Naive thymus-derived CD4-positive, alpha-beta T cell (primary cell): ENCODE measurements around the gene TRAP1. TPM values are rescaled to one million over a fixed set of nuclear protein-coding genes. Genes with fewer than 3 reads are reported as not detected.

Experiments used
- ATAC-seq: fragments of 150-1000 bp; cut with Tn5 transposase; 2 replicates; pipeline ENCODE4 v1.10.0; 2021; ENCODE audit warnings: mild to moderate bottlenecking, moderate library complexity
- CTCF ChIA-PET: fragments of 350-600 bp; sonication (Branson Sonifier 250); formaldehyde crosslinking; loops from one replicate; lab custom pipeline; 2021; ENCODE audit warnings: antibody characterized with exemption; lab: Charles Lee
- POLR2A ChIA-PET: fragments of 350-600 bp; sonication (Branson Sonifier 250); formaldehyde crosslinking; loops from one replicate; lab custom pipeline; 2021; ENCODE audit warnings: antibody characterized with exemption, inconsistent platforms; lab: Charles Lee
- DNase-seq, 9 donors: peaks; one replicate each; pipeline versions ENCODE4 v3.0.0 to v3.0.0-alpha.2; 2020 to 2022; ENCODE audit warnings: mixed read lengths in 1 of 9
- H3K27ac ChIP-seq: one replicate; pipeline ENCODE4 v1.7.0; 2013; ENCODE audit warnings: mild to moderate bottlenecking, low read depth, low read length, moderate library complexity
- H3K27me3 ChIP-seq, 2 donors: one replicate each; pipeline ENCODE4 v1.7.0; 2013; ENCODE audit warnings: low read length in 2 of 2, mild to moderate bottlenecking in 2 of 2, moderate library complexity in 2 of 2; ENCODE audit not compliant: control insufficient read depth in 2 of 2, insufficient read depth in 2 of 2
- H3K36me3 ChIP-seq, 3 experiments: 1 replicate in 2 of 3; 2 replicates in 1 of 3; pipeline ENCODE4 v1.7.0; 2013; ENCODE audit warnings: low read length in 3 of 3, mild to moderate bottlenecking in 3 of 3, moderate library complexity in 1 of 3; ENCODE audit not compliant: insufficient read depth in 3 of 3, control insufficient read depth in 2 of 3
- H3K4me1 ChIP-seq, 2 donors: one replicate each; pipeline ENCODE4 v1.7.0; 2013; ENCODE audit warnings: low read length in 2 of 2, mild to moderate bottlenecking in 2 of 2, moderate library complexity in 1 of 2; ENCODE audit not compliant: control insufficient read depth in 2 of 2, insufficient read depth in 2 of 2
- H3K4me3 ChIP-seq: 2 replicates; pipeline ENCODE4 v1.7.0; 2013; ENCODE audit warnings: mild to moderate bottlenecking, low read length
- H3K9me3 ChIP-seq, 3 experiments: 1 replicate in 2 of 3; 2 replicates in 1 of 3; pipeline ENCODE4 v1.7.0; 2013; ENCODE audit warnings: low read length in 3 of 3; ENCODE audit not compliant: control insufficient read depth in 2 of 3
- H3K27ac Mint-ChIP-seq, 9 donors: one replicate each; pipeline ENCODE4 v1.8.0; 2020 to 2022; ENCODE audit warnings: mixed read lengths in 9 of 9, mild to moderate bottlenecking in 8 of 9, moderate library complexity in 5 of 9, inconsistent platforms in 2 of 9
- H3K27me3 Mint-ChIP-seq, 5 donors: one replicate each; pipeline ENCODE4 v1.8.0; 2021 to 2022; ENCODE audit warnings: mixed read lengths in 5 of 5, mild to moderate bottlenecking in 1 of 5
- H3K36me3 Mint-ChIP-seq, 5 donors: one replicate each; pipeline ENCODE4 v1.8.0; 2020 to 2022; ENCODE audit warnings: mixed read lengths in 5 of 5, mild to moderate bottlenecking in 3 of 5, inconsistent platforms in 1 of 5
- H3K4me1 Mint-ChIP-seq, 7 donors: one replicate each; pipeline ENCODE4 v1.8.0; 2020 to 2022; ENCODE audit warnings: mixed read lengths in 7 of 7, mild to moderate bottlenecking in 3 of 7, inconsistent platforms in 1 of 7
- H3K4me3 Mint-ChIP-seq, 10 donors: one replicate each; pipeline ENCODE4 v1.8.0; 2020 to 2022; ENCODE audit warnings: mild to moderate bottlenecking in 10 of 10, mixed read lengths in 10 of 10, moderate library complexity in 6 of 10, inconsistent platforms in 2 of 10
- H3K9me3 Mint-ChIP-seq, 11 donors: one replicate each; pipeline ENCODE4 v1.8.0; 2020 to 2022; ENCODE audit warnings: mixed read lengths in 11 of 11, mild to moderate bottlenecking in 4 of 11, inconsistent platforms in 1 of 11, moderate library complexity in 1 of 11
- intact Hi-C, 2 donors: fragments of 100-400 bp; cut with micrococcal nuclease; formaldehyde crosslinking; loops; one replicate each; pipeline ENCODE4 v1.15.1; 2023
- polyA plus RNA-seq, 2 donors: library from polyadenylated mRNA; unstranded; fragments of 300-500 nt; fragmentation: Illumina TruSeq; gene quantifications; one replicate each; pipeline ENCODE4 v1.2.3, GENCODE V29; 2021
- total RNA-seq, 6 experiments: library from RNA in 5 of 6; stranded (reverse) in 5 of 6; gene quantifications; 1 replicate in 5 of 6; 2 replicates in 1 of 6; pipeline ENCODE4 v1.2.3 and lab custom pipeline; 2021 to 2026

Gene TRAP1
- total and polyA plus RNA-seq, 7 experiments from 2014 or later, result 59.6 to 138 (median 123) TPM

DNA sequence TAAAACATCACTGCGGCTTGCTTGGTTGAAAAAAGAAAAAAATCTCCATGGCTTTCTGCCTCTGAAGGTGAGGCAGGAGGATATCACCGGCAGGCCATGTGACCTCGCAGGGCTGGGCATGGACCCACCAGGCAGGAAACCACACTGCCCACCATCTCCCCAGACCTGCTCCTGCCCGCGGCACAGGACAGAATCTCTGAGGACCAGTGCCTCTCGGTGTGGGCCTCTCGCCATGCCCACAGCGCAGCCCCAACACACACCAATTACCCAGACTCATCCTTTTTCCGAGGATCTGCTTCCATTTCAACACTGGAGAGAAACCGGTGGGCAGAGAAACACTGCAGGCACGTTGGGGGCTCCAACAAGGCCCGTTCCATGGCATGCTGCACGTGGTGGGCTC lies 46.6 kb downstream of the TRAP1 start:
- Mint-ChIP-seq H3K36me3 (peaks cover 0 to 18% (median 6%) of the 10 kb centered on the region in 5 donors), H3K27ac (peak overlapping the region in 3 of 9 donors; percentile 28 to 41 (median 34)), H3K27me3 (no peaks in the 10 kb centered on the region), H3K4me3 (no peak overlapping the region), H3K9me3 (no peaks in the 10 kb centered on the region), H3K4me1 (peaks cover 5 to 21% (median 9%) of the 10 kb centered on the region in 7 donors)
- Histone ChIP-seq H3K27me3 (no peaks in the 10 kb centered on the region), H3K27ac (no peak overlapping the region), H3K4me1 (peaks cover 5 to 7% of the 10 kb centered on the region in 2 donors), H3K9me3 (no peaks in the 10 kb centered on the region), H3K4me3 (no peak overlapping the region), H3K36me3 (peaks cover 0 to 67% (median 5%) of the 10 kb centered on the region in 3 experiments)
- intact Hi-C loops, result no loop called here
- POLR2A ChIA-PET, result no interaction called here
- ATAC-seq, result no peak
- CTCF ChIA-PET, result no interaction called here
- no peak for DNase-seq

DNA sequence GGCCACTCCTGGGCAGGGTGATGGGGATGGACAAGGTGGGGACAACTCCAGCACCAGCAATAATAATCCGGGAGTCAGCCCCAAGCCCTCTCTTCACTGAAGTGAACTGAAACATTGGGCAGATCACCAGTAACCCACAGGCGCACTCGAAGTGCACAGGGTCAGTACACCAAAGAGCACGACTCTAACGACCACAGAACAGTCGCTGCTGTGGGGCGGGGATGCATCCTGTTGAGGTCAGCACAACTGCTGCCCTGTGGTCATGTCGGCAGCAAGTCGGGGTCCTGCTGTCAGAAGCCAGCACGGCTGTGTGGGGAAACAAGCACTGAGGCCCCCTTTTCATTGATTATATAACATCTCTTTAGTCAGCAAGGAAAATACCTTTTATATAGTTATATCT lies 48.2 kb downstream of the TRAP1 start:
- Mint-ChIP-seq H3K4me3 (no peak overlapping the region), H3K36me3 (peaks cover 0 to 16% (median 6%) of the 10 kb centered on the region in 5 donors), H3K27ac (peak overlapping the region in 4 of 9 donors; percentile 21 to 62 (median 30)), H3K9me3 (no peaks in the 10 kb centered on the region), H3K4me1 (peaks cover 14 to 29% (median 19%) of the 10 kb centered on the region in 7 donors), H3K27me3 (no peaks in the 10 kb centered on the region)
- DNase-seq, result no peak
- H3K4me1 ChIP-seq, result peaks cover 9 to 13% of the 10 kb centered on the region in 2 donors
- H3K9me3 ChIP-seq, result no peaks in the 10 kb centered on the region
- H3K27ac ChIP-seq, result no peak overlapping the region
- POLR2A ChIA-PET, result interaction anchor here (0.5 kb wide), 1 partner anchor 43 kb away, joined by 3 read pairs; no protein-coding TSS in a partner anchor
- CTCF ChIA-PET, result no interaction called here
- H3K36me3 ChIP-seq, result peaks cover 0 to 63% (median 0%) of the 10 kb centered on the region in 3 experiments
- H3K27me3 ChIP-seq, result no peaks in the 10 kb centered on the region
- intact Hi-C loops, result no loop called here
- no peak for ATAC-seq
- H3K4me3 ChIP-seq, result no peak overlapping the region

DNA sequence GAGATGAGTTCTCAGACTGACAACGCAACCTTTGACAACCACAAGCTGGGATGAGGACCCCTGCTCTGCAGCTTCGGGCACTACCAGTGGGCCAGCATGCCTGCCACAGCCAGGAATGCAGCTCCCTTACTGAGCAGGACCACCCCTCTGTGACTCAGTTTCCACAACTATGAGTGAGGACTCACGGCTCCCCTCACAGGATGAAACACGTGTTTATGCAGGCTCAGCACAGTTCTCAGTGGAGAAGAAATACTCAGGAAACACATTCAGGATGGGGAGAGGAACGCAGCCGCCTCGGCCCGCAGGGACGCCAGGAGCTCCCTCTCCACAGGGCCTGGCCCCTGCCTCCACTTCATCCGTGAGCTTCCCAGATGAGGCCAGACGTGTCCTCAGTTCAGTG lies 48.7 kb downstream of the TRAP1 start:
- CTCF ChIA-PET, result no interaction called here
- Histone ChIP-seq H3K4me1 (peaks cover 9 to 13% of the 10 kb centered on the region in 2 donors), H3K9me3 (no peaks in the 10 kb centered on the region), H3K27ac (no peak overlapping the region), H3K4me3 (no peak overlapping the region), H3K36me3 (peaks cover 0 to 63% (median 0%) of the 10 kb centered on the region in 3 experiments), H3K27me3 (no peaks in the 10 kb centered on the region)
- no peak for DNase-seq
- Mint-ChIP-seq H3K9me3 (no peaks in the 10 kb centered on the region), H3K4me3 (no peak overlapping the region), H3K27me3 (no peaks in the 10 kb centered on the region), H3K27ac (peak overlapping the region in 2 of 9 donors; percentile 32 to 62), H3K4me1 (peaks cover 14 to 29% (median 19%) of the 10 kb centered on the region in 7 donors), H3K36me3 (peaks cover 0 to 15% (median 6%) of the 10 kb centered on the region in 5 donors)
- no peak for ATAC-seq
- POLR2A ChIA-PET, result interaction anchor here (0.5 kb wide), 1 partner anchor 42 kb away, joined by 3 read pairs; no protein-coding TSS in a partner anchor
- intact Hi-C loops, result no loop called here

DNA sequence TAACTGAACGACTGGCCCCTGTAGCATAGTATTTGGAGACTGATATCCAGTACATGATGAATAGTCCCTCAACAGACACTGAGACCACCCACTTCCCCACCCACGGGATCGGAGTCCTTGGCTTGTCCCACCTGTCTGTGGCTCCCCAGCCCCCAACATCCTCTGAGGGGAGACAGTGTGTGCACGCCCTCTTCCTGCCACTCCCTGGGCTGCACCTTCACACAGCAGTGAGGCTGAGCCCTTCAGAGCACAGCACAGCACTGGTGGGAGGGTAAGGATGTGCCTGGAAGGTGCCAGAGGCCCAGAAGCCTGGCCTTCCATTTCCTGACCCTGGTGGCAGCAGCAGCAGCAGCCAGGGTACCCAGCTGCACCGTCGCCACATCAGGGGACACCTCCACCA lies 51.8 kb downstream of the TRAP1 start:
- peak overlapping the region; percentile 55 to 87 (median 73) for H3K27ac Mint-ChIP-seq
- no peaks in the 10 kb centered on the region for H3K9me3 ChIP-seq

DNA sequence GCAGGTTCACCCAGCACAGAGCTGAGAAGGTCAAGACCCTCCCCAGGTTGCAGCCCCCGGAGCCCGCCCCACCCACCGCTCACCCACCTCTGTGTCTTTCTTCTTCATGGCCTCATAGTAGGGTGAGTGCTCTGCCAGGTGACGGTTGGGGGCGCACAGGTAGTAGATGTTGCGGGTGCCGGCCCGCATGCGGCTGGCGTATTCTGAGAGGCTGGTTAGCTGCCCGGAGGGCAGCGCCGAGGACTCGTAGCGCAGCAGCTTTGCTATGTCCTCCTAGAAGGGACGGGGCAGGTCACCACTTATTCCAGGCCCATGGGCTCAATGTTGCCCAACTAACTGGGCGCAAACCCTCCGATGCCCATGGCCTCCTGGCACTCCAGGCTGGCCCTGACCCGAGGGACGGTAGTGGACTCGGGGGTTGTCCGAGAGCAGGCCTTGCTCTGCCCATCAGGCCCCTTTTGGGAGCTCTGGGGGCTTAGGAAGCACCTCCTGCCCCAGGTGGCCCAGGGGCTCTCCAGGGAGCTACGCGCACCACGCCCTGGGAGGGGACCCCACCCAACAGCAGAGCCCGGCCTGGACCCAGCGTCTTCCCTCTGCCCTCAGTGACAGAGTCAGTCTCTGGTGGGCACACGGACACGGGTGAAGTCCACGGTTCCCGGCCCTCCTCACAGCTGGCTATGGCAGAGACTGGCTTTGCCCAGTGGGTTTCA lies 53.0 kb downstream of the TRAP1 start:
- CTCF ChIA-PET, result no interaction called here
- DNase-seq, result no peak
- peaks cover 14 to 33% (median 19%) of the 10 kb centered on the region in 7 donors for H3K4me1 Mint-ChIP-seq
- intact Hi-C loops, result loop anchor here in 1 of 2 donors (5.0 kb wide), 1 partner anchor 37 kb away; no protein-coding TSS in a partner anchor
- no peak overlapping the region for H3K27ac ChIP-seq
- H3K4me3 ChIP-seq, result no peak overlapping the region
- peak overlapping the region in 1 of 10 donors; percentile 59 for H3K4me3 Mint-ChIP-seq
- peaks cover 9 to 13% of the 10 kb centered on the region in 2 donors for H3K4me1 ChIP-seq
- H3K27me3 ChIP-seq, result no peaks in the 10 kb centered on the region
- H3K9me3 ChIP-seq, result no peaks in the 10 kb centered on the region
- POLR2A ChIA-PET, result no interaction called here
- no peak for ATAC-seq
- no peaks in the 10 kb centered on the region for H3K9me3 Mint-ChIP-seq
- peaks cover 0 to 73% (median 4%) of the 10 kb centered on the region in 3 experiments for H3K36me3 ChIP-seq
- H3K27me3 Mint-ChIP-seq, result no peaks in the 10 kb centered on the region
- H3K27ac Mint-ChIP-seq, result peak overlapping the region in 5 of 9 donors; percentile 49 to 87 (median 56)
- peaks cover 0 to 25% (median 9%) of the 10 kb centered on the region in 5 donors for H3K36me3 Mint-ChIP-seq

More for the DNA sequence above, 51.8 kb downstream of the TRAP1 start:
- H3K4me1 ChIP-seq, result peaks cover 9 to 13% of the 10 kb centered on the region in 2 donors
- ChIA-PET CTCF (interaction anchor here (1.0 kb wide), 1 partner anchor 141 kb away, joined by 3 read pairs; no protein-coding TSS in a partner anchor), POLR2A (no interaction called here)
- H3K27me3 ChIP-seq, result no peaks in the 10 kb centered on the region
- Mint-ChIP-seq H3K4me1 (peaks cover 14 to 29% (median 19%) of the 10 kb centered on the region in 7 donors), H3K36me3 (peaks cover 0 to 20% (median 9%) of the 10 kb centered on the region in 5 donors), H3K9me3 (no peaks in the 10 kb centered on the region), H3K4me3 (peak overlapping the region in 3 of 10 donors; percentile 11 to 13 (median 12)), H3K27me3 (no peaks in the 10 kb centered on the region)
- ATAC-seq, result peak; percentile 80
- intact Hi-C loops, result loop anchor here (1.0 kb wide), 2 partner anchors 39 to 138 kb away; no protein-coding TSS in a partner anchor
- peaks cover 0 to 64% (median 4%) of the 10 kb centered on the region in 3 experiments for H3K36me3 ChIP-seq
- no peak overlapping the region for H3K4me3 ChIP-seq
- peak overlapping the region; percentile 36 for H3K27ac ChIP-seq
- peak in 7 of 9 donors; percentile 19 to 53 (median 51) for DNase-seq

DNA sequence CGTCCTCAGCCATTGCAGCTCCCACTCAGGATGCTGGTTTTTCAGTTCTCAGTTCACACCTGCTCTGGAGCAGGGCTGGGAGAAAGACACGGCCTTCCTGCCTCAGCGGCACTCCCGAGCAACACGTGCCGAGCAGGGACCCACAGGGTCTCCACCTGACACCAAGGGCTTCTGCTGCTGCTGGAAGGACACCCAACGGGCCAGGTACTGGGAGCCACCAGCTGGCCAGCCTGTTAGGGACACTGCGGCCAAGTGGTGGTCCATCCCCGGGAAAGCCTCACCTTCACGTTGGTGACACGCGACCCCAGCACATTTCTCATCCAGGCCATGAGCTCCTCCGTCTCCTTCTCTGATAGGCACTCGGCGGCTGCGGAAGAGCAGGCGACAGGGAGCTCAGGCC lies 54.7 kb downstream of the TRAP1 start:
- ATAC-seq, result no peak

More for the DNA sequence above, 54.7 kb downstream of the TRAP1 start:
- Histone ChIP-seq H3K4me1 (peaks cover 9 to 13% of the 10 kb centered on the region in 2 donors), H3K27ac (no peak overlapping the region), H3K36me3 (peaks cover 0 to 81% (median 7%) of the 10 kb centered on the region in 3 experiments), H3K9me3 (no peaks in the 10 kb centered on the region), H3K4me3 (no peak overlapping the region), H3K27me3 (no peaks in the 10 kb centered on the region)
- Mint-ChIP-seq H3K27me3 (no peaks in the 10 kb centered on the region), H3K36me3 (peaks cover 0 to 33% (median 9%) of the 10 kb centered on the region in 5 donors), H3K9me3 (no peaks in the 10 kb centered on the region), H3K27ac (peak overlapping the region in 1 of 9 donors; percentile 25), H3K4me1 (peaks cover 14 to 33% (median 19%) of the 10 kb centered on the region in 7 donors), H3K4me3 (no peak overlapping the region)
- ChIA-PET POLR2A (no interaction called here), CTCF (interaction anchor here (0.5 to 0.6 kb wide), 2 partner anchors 43 to 606 kb away, joined by 3 read pairs; no protein-coding TSS in a partner anchor)
- intact Hi-C loops, result loop anchor here in 1 of 2 donors (5.0 kb wide), 1 partner anchor 35 kb away; no protein-coding TSS in a partner anchor
- DNase-seq, result no peak
